HepG2 (cell line): ENCODE results near the gene CASZ1. TPM values are rescaled to one million over a fixed set of nuclear protein-coding genes. Genes with fewer than 3 reads are reported as not detected.

ENCODE experiments used
- AHDC1 ChIP-seq: sonication (generic); formaldehyde crosslinking; IDR thresholded peaks from 2 replicates; pipeline ENCODE4 v1.5.1; 2020; ENCODE audit warnings: mild to moderate bottlenecking, missing genetic modification reagents, borderline replicate concordance
- ARID5B ChIP-seq: IDR thresholded peaks from 2 replicates; pipeline ENCODE4 v1.4.0; 2020; ENCODE audit warnings: mild to moderate bottlenecking, missing genetic modification reagents
- CREB1 ChIP-seq, 2 experiments: fragments of 450-650 bp in 1 of 2; IDR thresholded peaks; 2 replicates each; pipeline ENCODE4 v1.6.1; 2016 to 2017; ENCODE audit warnings: control low read depth in 1 of 2, mild to moderate bottlenecking in 1 of 2, missing compliant biosample characterization in 1 of 2, missing genetic modification characterization in 1 of 2
- HNF4A ChIP-seq: sonication (generic); formaldehyde crosslinking; IDR thresholded peaks from 2 replicates; pipeline ENCODE4 v1.4.0; 2020; ENCODE audit warnings: missing genetic modification reagents
- HOXA3 ChIP-seq: sonication (generic); formaldehyde crosslinking; IDR thresholded peaks from 2 replicates; pipeline ENCODE4 v1.5.0; 2020; ENCODE audit warnings: missing genetic modification reagents
- MEF2D ChIP-seq: sonication (generic); formaldehyde crosslinking; IDR thresholded peaks from 2 replicates; pipeline ENCODE4 v1.5.1; 2020; ENCODE audit warnings: mild to moderate bottlenecking, missing genetic modification reagents
- NFYC ChIP-seq: IDR thresholded peaks from 2 replicates; pipeline ENCODE4 v1.6.1; 2016; ENCODE audit warnings: missing genetic modification reagents, missing compliant biosample characterization
- PATZ1 ChIP-seq: sonication (generic); formaldehyde crosslinking; IDR thresholded peaks from 2 replicates; pipeline ENCODE4 v1.4.0; 2020; ENCODE audit warnings: missing genetic modification reagents
- SAFB2 ChIP-seq: sonication (generic); formaldehyde crosslinking; IDR thresholded peaks from 2 replicates; pipeline ENCODE4 v1.5.1; 2020; ENCODE audit warnings: missing genetic modification reagents, low read depth, mild to moderate bottlenecking, borderline replicate concordance
- SAP130 ChIP-seq: IDR thresholded peaks from 2 replicates; pipeline ENCODE4 v1.6.1; 2016; ENCODE audit warnings: low read depth
- ZFY ChIP-seq: sonication (generic); formaldehyde crosslinking; IDR thresholded peaks from 2 replicates; pipeline ENCODE4 v1.4.0; 2020; ENCODE audit warnings: missing genetic modification reagents
- ZNF274 ChIP-seq: sonication (generic); formaldehyde crosslinking; IDR thresholded peaks from 2 replicates; pipeline ENCODE4 v1.5.1; 2020; ENCODE audit warnings: mild to moderate bottlenecking, missing genetic modification reagents
- ZNF362 ChIP-seq: sonication (generic); formaldehyde crosslinking; IDR thresholded peaks from 2 replicates; pipeline ENCODE4 v1.4.0; 2020; ENCODE audit warnings: missing genetic modification reagents, mild to moderate bottlenecking, borderline replicate concordance
- ZNF547 ChIP-seq: sonication (generic); formaldehyde crosslinking; IDR thresholded peaks from 2 replicates; pipeline ENCODE4 v1.5.1; 2020; ENCODE audit warnings: mild to moderate bottlenecking, missing genetic modification reagents
- ZNF556 ChIP-seq: sonication (generic); formaldehyde crosslinking; IDR thresholded peaks from 2 replicates; pipeline ENCODE4 v1.4.0; 2020; ENCODE audit warnings: mild to moderate bottlenecking, missing genetic modification reagents, borderline replicate concordance
- polyA plus RNA-seq, 8 experiments: library from polyadenylated mRNA; depleted of rRNA in 3 of 8; stranded (reverse) in 7 of 8; unstranded in 1 of 8; fragments of >200 nt; fragmentation: Illumina TruSeq in 4 of 8; extraction: Trizol in 4 of 8; gene quantifications; 2 replicates each; pipeline versions ENCODE4 v1.2.1 to v1.2.3, GENCODE V29; 2011 to 2016; ENCODE audit warnings: low read depth in 4 of 8, missing spikeins in 1 of 8, mixed read lengths in 1 of 8; ENCODE audit not compliant: insufficient read depth in 1 of 8
- total RNA-seq, 5 experiments: library from RNA; depleted of rRNA; stranded (reverse); fragments of >200 nt; fragmentation: Illumina TruSeq; extraction: Trizol; gene quantifications; 2 replicates each; pipeline ENCODE4 v1.2.3, GENCODE V29; 2016; ENCODE audit warnings: low read depth in 1 of 5

The CASZ1 gene
- total and polyA plus RNA-seq, 2 of the 13 experiments (the other 11 are each of a cell fraction or from before 2014, with no cell fraction given): 1.9 to 3.7 TPM

GRCh38 chr1:10599194-10599861 is 197.1 kb downstream of the CASZ1 start (continued):
- TF ChIP-seq AHDC1 (CRISPR knock-in tag) (peak; percentile 49; the same call in 1 of the 2 replicates), ZNF274 (CRISPR knock-in tag) (0 out of 2 replicates have a peak, but pooled peaks have one; percentile 45), ARID5B (peak; percentile 58), HOXA3 (CRISPR knock-in tag) (peak; percentile 74), CREB1 (IDR thresholded peaks at IDR 0.05) (no peak), CREB1 (CRISPR knock-in tag; IDR thresholded peaks at IDR 0.05) (peak; percentile 70), ZFY (peak; percentile 59; the same call in 1 of the 2 replicates), SAFB2 (no peak), ZNF362 (CRISPR knock-in tag) (peak; percentile 76), SAP130 (CRISPR knock-in tag) (peak; percentile 65), ZNF547 (CRISPR knock-in tag) (peak; percentile 75; the same call in 1 of the 2 replicates), HNF4A (peak; percentile 83), PATZ1 (CRISPR knock-in tag) (0 out of 2 replicates have a peak, but pooled peaks have one; percentile 21), ZNF556 (CRISPR knock-in tag) (no peak; the same call in 1 of the 2 replicates), NFYC (CRISPR knock-in tag) (peak; percentile 63), MEF2D (CRISPR knock-in tag) (0 out of 2 replicates have a peak, but pooled peaks have one; percentile 24)
